ENCODE data around the gene CADM3. TPM values are rescaled to one million over a fixed set of nuclear protein-coding genes. Genes with fewer than 3 reads are reported as not detected.

The CADM3 gene
- total RNA-seq, 2 experiments from 2014 or later: not detected

DNA sequence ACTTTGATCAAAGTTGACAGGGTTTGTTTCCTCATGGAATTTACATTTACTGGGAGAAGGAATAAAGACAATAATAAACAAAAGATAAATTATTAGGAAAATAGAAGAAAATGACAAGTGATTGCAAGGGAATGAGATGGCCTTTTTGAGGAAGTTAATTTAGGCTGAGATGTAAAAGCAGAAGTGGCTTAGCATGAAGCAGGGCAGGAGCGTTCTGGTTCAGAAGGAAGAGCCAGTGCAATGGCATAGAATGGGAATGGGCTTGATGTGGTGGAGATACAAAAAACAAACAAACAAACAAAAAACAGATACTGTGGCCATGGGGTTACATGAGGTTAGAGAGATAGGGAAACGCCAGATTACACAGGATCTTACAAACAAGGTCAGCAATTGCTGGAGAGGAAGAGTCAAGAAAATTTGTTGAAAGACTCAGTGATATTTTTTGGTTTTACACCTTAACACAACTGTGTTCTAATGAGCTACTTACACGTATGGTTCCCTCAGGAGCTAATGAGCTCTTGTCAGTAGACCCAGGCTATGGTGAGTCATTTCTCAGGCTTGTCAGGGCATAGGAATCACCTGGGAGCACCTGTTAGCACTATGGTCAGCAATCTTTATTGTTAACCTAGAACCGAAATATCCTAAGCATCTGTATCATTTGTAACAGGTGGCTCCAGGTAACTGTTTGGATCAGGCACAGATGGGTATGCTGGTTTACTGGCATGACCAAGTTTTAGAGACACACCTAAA, 8.7 kb upstream of the CADM3 start:
- no peaks in the 10 kb centered on the region for H3K79me2 ChIP-seq (ENCODE audit: insufficient read depth, low read depth, low read length)
- no peaks in the 10 kb centered on the region for H3K9me2 ChIP-seq (ENCODE audit: insufficient read depth, low read length)
- TF ChIP-seq CTCF (conservative IDR thresholded peaks at IDR 0.05; ENCODE audit: low read length): no peak
- TF ChIP-seq EZH2phosphoT487 (IDR thresholded peaks at IDR 0.05; ENCODE audit: borderline replicate concordance, low read depth, low read length): no peak
- ChIA-PET CTCF (ENCODE audit: unreplicated experiment) (no interaction called here), POLR2A (no interaction called here)
- H3K4me3 ChIP-seq (ENCODE audit: low read depth, low read length, poor library complexity, severe bottlenecking): no peak overlapping the region
- no peak overlapping the region for H2AFZ ChIP-seq (ENCODE audit: low read length)
- H3K27ac ChIP-seq (ENCODE audit: low read depth, low read length, poor library complexity, severe bottlenecking): no peak overlapping the region
- no TSS peak for BruUV-seq (replicated peaks)
- no peaks in the 10 kb centered on the region for H3K4me1 ChIP-seq (ENCODE audit: insufficient read depth, low read length, poor library complexity, severe bottlenecking)
- no peaks in the 10 kb centered on the region for H4K20me1 ChIP-seq (ENCODE audit: insufficient read depth, low read length)
- intact Hi-C loops (cut with micrococcal nuclease; ENCODE audit: unreplicated experiment): loop anchor here (5.0 kb wide), 1 partner anchor 35 kb away; no protein-coding TSS in a partner anchor
- H3K9me3 ChIP-seq (ENCODE audit: low read length): no peaks in the 10 kb centered on the region
- H3K4me2 ChIP-seq (ENCODE audit: low read length): no peak overlapping the region
- DNase-seq (ENCODE audit: low spot score): no peak
- H3K36me3 ChIP-seq (ENCODE audit: insufficient read depth, low read length): no peaks in the 10 kb centered on the region

GRCh38 chr1:159163614-159164228, 7.7 kb upstream of the CADM3 start:
- no peak overlapping the region for H2AFZ ChIP-seq (ENCODE audit: low read length)
- no TSS peak for BruUV-seq (replicated peaks)
- no peak overlapping the region for H3K27ac ChIP-seq (ENCODE audit: low read depth, low read length, poor library complexity, severe bottlenecking)
- intact Hi-C loops (cut with micrococcal nuclease; ENCODE audit: unreplicated experiment): loop anchor here (5.0 kb wide), 1 partner anchor 34 kb away; no protein-coding TSS in a partner anchor
- no peak overlapping the region for H3K4me2 ChIP-seq (ENCODE audit: low read length)
- no peaks in the 10 kb centered on the region for H4K20me1 ChIP-seq (ENCODE audit: insufficient read depth, low read length)
- no peaks in the 10 kb centered on the region for H3K36me3 ChIP-seq (ENCODE audit: insufficient read depth, low read length)
- H3K9me2 ChIP-seq (ENCODE audit: insufficient read depth, low read length): no peaks in the 10 kb centered on the region
- ChIA-PET POLR2A (no interaction called here), CTCF (ENCODE audit: unreplicated experiment) (no interaction called here)
- H3K4me1 ChIP-seq (ENCODE audit: insufficient read depth, low read length, poor library complexity, severe bottlenecking): no peaks in the 10 kb centered on the region
- H3K79me2 ChIP-seq (ENCODE audit: insufficient read depth, low read depth, low read length): no peaks in the 10 kb centered on the region
- DNase-seq (ENCODE audit: low spot score): no peak
- TF ChIP-seq EZH2phosphoT487 (IDR thresholded peaks at IDR 0.05; ENCODE audit: borderline replicate concordance, low read depth, low read length) (no peak), CTCF (conservative IDR thresholded peaks at IDR 0.05; ENCODE audit: low read length) (no peak)
- no peaks in the 10 kb centered on the region for H3K9me3 ChIP-seq (ENCODE audit: low read length)
- no peak overlapping the region for H3K4me3 ChIP-seq (ENCODE audit: low read depth, low read length, poor library complexity, severe bottlenecking)

- CTCF ChIA-PET (ENCODE audit: unreplicated experiment): no interaction called here
- POLR2A ChIA-PET: no interaction called here
- intact Hi-C loops (cut with micrococcal nuclease; ENCODE audit: unreplicated experiment): no loop called here
- no peaks in the 10 kb centered on the region for H3K9me3 ChIP-seq (ENCODE audit: low read length)
- no peak overlapping the region for H3K4me3 ChIP-seq (ENCODE audit: low read depth, low read length, poor library complexity, severe bottlenecking)
- no peak for DNase-seq (ENCODE audit: low spot score)
- H3K36me3 ChIP-seq (ENCODE audit: insufficient read depth, low read length): no peaks in the 10 kb centered on the region
- no peak for TF ChIP-seq CTCF (conservative IDR thresholded peaks at IDR 0.05; ENCODE audit: low read length)
- TF ChIP-seq EZH2phosphoT487 (IDR thresholded peaks at IDR 0.05; ENCODE audit: borderline replicate concordance, low read depth, low read length): no peak
- no peak overlapping the region for H2AFZ ChIP-seq (ENCODE audit: low read length)
- H3K79me2 ChIP-seq (ENCODE audit: insufficient read depth, low read depth, low read length): no peaks in the 10 kb centered on the region
- no peaks in the 10 kb centered on the region for H3K9me2 ChIP-seq (ENCODE audit: insufficient read depth, low read length)
- no peaks in the 10 kb centered on the region for H4K20me1 ChIP-seq (ENCODE audit: insufficient read depth, low read length)
- BruUV-seq (replicated peaks): no TSS peak
- no peak overlapping the region for H3K4me2 ChIP-seq (ENCODE audit: low read length)
- H3K4me1 ChIP-seq (ENCODE audit: insufficient read depth, low read length, poor library complexity, severe bottlenecking): no peaks in the 10 kb centered on the region
- no peak overlapping the region for H3K27ac ChIP-seq (ENCODE audit: low read depth, low read length, poor library complexity, severe bottlenecking)
Observed at GRCh38 chr1:159168043-159168442, 3.4 kb upstream of the CADM3 start.

All from OCI-LY7 (cell line).